Stimulated activated naive CD4-positive, alpha-beta T cell (primary cell): ENCODE measurements around the gene TNFSF13B.

ENCODE experiments used
- DNase-seq, 6 experiments: peaks; one replicate each; lab custom pipeline; 2025; lab: John Stamatoyannopoulos, UW

TNFSF13B gene

DNA sequence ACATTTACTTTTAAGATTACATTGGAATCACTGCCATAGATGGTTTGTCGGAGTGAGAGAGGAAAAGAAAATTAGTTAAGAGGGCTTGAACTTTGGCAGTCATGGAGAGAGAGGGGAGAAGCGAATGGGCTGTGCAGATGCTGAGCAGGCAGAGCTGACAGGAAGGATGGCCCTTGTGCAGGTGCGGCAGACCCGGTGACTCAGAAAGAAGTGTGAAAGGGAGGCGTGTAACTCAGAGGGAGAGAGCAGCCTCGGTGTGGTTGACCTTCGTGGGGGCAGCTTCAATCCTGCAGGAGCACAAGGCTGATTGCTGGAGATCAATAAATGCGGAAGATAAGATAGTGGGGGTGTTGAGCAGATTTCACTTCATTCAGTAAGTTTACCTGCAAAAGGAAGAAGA lies 76.9 kb downstream of the TNFSF13B start:
- DNase-seq, result no peak

GRCh38 chr13:108349269-108349668 lies 79.8 kb downstream of the TNFSF13B start:
- no peak for DNase-seq

GRCh38 chr13:108350579-108350978 lies 81.1 kb downstream of the TNFSF13B start:
- DNase-seq, result no peak

GRCh38 chr13:108352599-108352998 lies 83.1 kb downstream of the TNFSF13B start:
- no peak for DNase-seq

DNA sequence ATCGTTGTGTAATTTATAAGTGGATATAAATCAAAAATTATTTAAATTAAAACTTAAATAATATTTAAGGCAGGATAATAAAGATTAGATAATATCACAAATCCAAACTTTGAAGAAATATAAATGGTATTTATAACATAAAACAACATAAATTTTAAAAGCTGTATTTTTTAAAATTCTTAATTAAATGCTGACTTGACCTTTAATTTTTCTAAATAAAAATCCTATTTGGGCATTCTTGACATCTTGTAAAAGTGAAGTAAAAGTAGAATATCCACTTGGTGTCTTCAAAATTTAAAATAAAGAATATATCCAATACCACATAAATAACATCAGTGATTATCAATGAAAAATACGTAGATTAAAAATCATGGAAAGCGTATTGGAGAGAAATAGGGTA lies 87.7 kb downstream of the TNFSF13B start:
- DNase-seq, result no peak
